ENCODE measurements around the gene RDH14.

Gene RDH14

DNA sequence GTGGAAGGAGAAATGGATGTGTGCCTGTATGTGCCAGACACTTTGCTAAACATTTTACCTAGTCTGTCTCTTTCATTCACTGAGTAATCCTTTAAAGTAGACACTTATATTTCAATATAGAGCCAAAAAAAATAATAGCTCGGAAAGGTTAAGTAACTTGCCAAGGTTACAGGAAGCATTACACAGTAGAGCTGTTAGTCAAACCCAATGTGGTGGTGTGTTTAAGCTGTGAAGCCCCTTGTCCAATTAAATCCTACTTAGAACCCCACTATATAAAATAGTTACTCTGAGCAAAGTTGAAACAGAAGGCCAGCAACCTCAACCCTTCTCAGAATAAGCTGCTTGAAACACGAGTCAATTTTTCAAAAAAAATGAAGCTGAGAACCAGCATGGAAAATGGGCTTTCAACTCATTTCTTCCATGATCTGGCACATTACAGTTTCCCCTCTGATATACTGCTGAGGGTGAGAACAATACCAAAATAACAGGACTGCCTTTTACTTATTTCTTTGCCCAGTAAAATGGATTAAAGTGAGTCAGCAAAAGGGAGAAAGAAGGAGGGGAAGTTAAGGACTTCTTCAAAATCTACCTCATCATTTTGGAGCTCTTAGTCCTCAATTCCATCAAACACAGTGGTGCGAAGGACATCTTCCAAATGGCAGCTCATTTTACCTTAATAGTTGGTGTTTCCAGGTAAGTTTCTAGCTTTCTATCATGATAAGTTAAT lies 7.9 kb downstream of the RDH14 start:
- peak; percentile 29 to 70 for DNase-seq (ENCODE audit: low read depth in 2 of 2)
- TF ChIP-seq, protein P1, sequence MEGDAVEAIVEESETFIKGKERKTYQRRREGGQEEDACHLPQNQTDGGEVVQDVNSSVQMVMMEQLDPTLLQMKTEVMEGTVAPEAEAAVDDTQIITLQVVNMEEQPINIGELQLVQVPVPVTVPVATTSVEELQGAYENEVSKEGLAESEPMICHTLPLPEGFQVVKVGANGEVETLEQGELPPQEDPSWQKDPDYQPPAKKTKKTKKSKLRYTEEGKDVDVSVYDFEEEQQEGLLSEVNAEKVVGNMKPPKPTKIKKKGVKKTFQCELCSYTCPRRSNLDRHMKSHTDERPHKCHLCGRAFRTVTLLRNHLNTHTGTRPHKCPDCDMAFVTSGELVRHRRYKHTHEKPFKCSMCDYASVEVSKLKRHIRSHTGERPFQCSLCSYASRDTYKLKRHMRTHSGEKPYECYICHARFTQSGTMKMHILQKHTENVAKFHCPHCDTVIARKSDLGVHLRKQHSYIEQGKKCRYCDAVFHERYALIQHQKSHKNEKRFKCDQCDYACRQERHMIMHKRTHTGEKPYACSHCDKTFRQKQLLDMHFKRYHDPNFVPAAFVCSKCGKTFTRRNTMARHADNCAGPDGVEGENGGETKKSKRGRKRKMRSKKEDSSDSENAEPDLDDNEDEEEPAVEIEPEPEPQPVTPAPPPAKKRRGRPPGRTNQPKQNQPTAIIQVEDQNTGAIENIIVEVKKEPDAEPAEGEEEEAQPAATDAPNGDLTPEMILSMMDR (IDR thresholded peaks at IDR 0.05; ENCODE audit: low read depth, low read length) = no peak
- no peak overlapping the region for H3K4me3 ChIP-seq (replicated peaks in 1 of 2; ENCODE audit: low read depth in 2 of 2, low read length in 2 of 2)

- TF ChIP-seq, protein P1 (IDR thresholded peaks at IDR 0.05; ENCODE audit: low read depth, low read length) = no peak
- no peak for DNase-seq (ENCODE audit: low read depth in 2 of 2)
- no peak overlapping the region for H3K4me3 ChIP-seq (replicated peaks in 1 of 2; ENCODE audit: low read depth in 2 of 2, low read length in 2 of 2)
Observed at GRCh38 chr2:18551623-18552022, 8.8 kb downstream of the RDH14 start.

GRCh38 chr2:18551169-18551568 lies 9.3 kb downstream of the RDH14 start:
- TF ChIP-seq, protein P1 (IDR thresholded peaks at IDR 0.05; ENCODE audit: low read depth, low read length) = no peak
- H3K4me3 ChIP-seq (replicated peaks in 1 of 2; ENCODE audit: low read depth in 2 of 2, low read length in 2 of 2) = no peak overlapping the region
- DNase-seq (ENCODE audit: low read depth in 2 of 2) = peak in 1 of 2 donors; percentile 36

GRCh38 chr2:18550433-18550832 lies 10.0 kb downstream of the RDH14 start:
- no peak for DNase-seq (ENCODE audit: low read depth in 2 of 2)
- TF ChIP-seq, protein P1 (IDR thresholded peaks at IDR 0.05; ENCODE audit: low read depth, low read length) = no peak
- H3K4me3 ChIP-seq (replicated peaks in 1 of 2; ENCODE audit: low read depth in 2 of 2, low read length in 2 of 2) = no peak overlapping the region

GRCh38 chr2:18549083-18549482 lies 11.4 kb downstream of the RDH14 start:
- H3K4me3 ChIP-seq (replicated peaks in 1 of 2; ENCODE audit: low read depth in 2 of 2, low read length in 2 of 2) = no peak overlapping the region
- no peak for DNase-seq (ENCODE audit: low read depth in 2 of 2)

GRCh38 chr2:18548621-18549020 lies 11.8 kb downstream of the RDH14 start:
- DNase-seq (ENCODE audit: low read depth in 2 of 2) = peak in 1 of 2 donors; percentile 52
- H3K4me3 ChIP-seq (replicated peaks in 1 of 2; ENCODE audit: low read depth in 2 of 2, low read length in 2 of 2) = no peak overlapping the region
- TF ChIP-seq, protein P1 (IDR thresholded peaks at IDR 0.05; ENCODE audit: low read depth, low read length) = no peak

More at GRCh38 chr2:18549083-18549482, 11.4 kb downstream of the RDH14 start:
- TF ChIP-seq, protein P1 (IDR thresholded peaks at IDR 0.05; ENCODE audit: low read depth, low read length) = no peak

DNA sequence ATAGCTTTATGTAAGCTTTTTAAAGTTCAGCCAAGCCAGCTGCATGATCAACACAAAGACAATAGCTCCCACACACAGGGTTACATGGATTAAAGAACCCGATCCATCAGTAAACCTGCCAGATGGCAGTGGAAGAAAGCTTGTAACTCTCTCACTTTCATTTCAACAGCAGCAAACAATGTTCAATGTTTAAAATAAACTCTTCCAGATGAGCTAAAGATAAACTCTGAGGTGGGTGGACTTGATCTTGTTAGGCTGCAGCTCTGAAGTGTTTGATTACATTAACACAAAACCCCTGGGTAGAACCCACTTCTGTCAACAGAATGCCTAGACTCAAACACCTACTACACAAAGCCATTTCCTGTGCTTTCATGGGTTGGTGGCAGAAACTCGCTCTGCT lies 13.9 kb downstream of the RDH14 start:
- TF ChIP-seq, protein P1 (IDR thresholded peaks at IDR 0.05; ENCODE audit: low read depth, low read length) = no peak
- DNase-seq (ENCODE audit: low read depth in 2 of 2) = no peak
- H3K4me3 ChIP-seq (replicated peaks in 1 of 2; ENCODE audit: low read depth in 2 of 2, low read length in 2 of 2) = no peak overlapping the region
